ENCODE measurements around the gene UNC45B. TPM values are rescaled to one million over a fixed set of nuclear protein-coding genes. Genes with fewer than 3 reads are reported as not detected.
"Not testable (repeated sequence)": the region's sequence is repeated elsewhere in the genome, so short reads cannot be mapped to it uniquely, and the experiment has no call there.

UNC45B gene
- total RNA-seq, 1 donor from 2014 or later = not detected

DNA sequence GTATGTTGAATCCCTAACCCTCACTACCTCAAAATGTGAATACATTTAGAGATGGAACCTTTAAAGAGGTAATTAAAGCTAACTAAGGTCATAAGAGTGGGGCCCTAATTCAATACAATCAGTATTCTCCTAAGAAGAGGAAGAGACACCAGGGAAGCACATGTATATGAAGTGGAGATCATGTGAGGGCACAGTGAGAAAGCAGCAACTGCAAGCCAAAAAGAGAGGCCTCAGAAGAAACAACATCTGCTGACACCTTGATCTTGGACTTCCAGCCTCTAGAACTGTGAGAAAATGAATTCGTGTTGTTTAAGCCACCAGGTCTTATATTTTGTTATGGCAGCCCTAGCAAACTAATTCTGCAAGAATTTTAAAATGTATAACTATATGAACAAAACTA lies 82.0 kb downstream of the UNC45B start:
- POLR2A ChIA-PET = no interaction called here
- ATAC-seq (ENCODE audit: low read depth) (no peak), DNase-seq (no peak)
- TF ChIP-seq, protein P1, sequence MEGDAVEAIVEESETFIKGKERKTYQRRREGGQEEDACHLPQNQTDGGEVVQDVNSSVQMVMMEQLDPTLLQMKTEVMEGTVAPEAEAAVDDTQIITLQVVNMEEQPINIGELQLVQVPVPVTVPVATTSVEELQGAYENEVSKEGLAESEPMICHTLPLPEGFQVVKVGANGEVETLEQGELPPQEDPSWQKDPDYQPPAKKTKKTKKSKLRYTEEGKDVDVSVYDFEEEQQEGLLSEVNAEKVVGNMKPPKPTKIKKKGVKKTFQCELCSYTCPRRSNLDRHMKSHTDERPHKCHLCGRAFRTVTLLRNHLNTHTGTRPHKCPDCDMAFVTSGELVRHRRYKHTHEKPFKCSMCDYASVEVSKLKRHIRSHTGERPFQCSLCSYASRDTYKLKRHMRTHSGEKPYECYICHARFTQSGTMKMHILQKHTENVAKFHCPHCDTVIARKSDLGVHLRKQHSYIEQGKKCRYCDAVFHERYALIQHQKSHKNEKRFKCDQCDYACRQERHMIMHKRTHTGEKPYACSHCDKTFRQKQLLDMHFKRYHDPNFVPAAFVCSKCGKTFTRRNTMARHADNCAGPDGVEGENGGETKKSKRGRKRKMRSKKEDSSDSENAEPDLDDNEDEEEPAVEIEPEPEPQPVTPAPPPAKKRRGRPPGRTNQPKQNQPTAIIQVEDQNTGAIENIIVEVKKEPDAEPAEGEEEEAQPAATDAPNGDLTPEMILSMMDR (IDR thresholded peaks at IDR 0.05) = no peak
- Mint-ChIP-seq H3K36me3 (ENCODE audit: low read depth) (no peaks in the 10 kb centered on the region), H3K9me3 (no peaks in the 10 kb centered on the region), H3K4me3 (no peak overlapping the region), H3K27ac (no peak overlapping the region), H3K4me1 (no peaks in the 10 kb centered on the region), H3K27me3 (peaks cover 27% of the 10 kb centered on the region)
- CTCF ChIA-PET = no interaction called here
- intact Hi-C loops (cut with micrococcal nuclease) = no loop called here

DNA sequence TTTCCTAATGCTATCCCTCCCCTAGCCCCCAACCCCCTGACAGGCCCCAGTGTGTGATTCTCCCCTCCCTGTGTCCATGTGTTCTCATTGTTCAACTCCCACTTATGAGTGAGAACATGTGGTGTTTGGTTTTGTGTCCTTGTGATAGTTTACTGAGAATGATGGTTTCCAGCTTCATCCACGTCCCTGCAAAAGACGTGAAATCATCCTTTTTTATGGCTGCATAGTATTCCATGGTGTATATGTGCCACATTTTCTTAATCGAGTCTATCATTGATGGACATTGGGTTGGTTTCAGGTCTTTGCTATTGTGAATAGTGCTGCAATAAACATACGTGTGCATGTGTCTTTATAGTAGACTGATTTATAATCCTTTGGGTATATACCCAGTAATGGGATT lies 86.7 kb downstream of the UNC45B start:
- intact Hi-C loops (cut with micrococcal nuclease); H3K27ac Mint-ChIP-seq; POLR2A ChIA-PET; CTCF ChIA-PET; H3K4me3 Mint-ChIP-seq; ATAC-seq (ENCODE audit: low read depth); H3K36me3 Mint-ChIP-seq (ENCODE audit: low read depth); H3K9me3 Mint-ChIP-seq; DNase-seq; H3K4me1 Mint-ChIP-seq: not testable (repeated sequence)
- peaks cover 34% of the 10 kb centered on the region for H3K27me3 Mint-ChIP-seq

DNA sequence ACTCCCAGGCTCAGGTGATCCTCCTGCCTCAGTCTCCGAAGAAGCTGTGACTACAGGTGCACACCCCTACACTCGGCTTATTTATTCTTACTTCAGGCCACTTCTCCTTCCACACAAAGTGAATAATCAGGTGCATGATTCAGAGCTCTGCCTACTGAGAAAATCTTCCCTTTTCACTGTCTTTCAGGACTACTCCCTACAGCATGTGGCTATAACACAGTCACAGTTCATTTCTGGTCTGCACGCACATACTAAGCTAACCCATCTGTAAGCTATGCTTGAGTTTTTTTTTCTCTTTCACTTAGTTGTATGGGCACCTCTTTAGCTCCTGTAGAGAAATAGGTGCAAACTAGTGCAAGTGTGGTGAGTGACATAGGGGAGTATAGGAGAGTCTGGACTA lies 87.7 kb downstream of the UNC45B start:
- CTCF ChIA-PET = no interaction called here
- no peak overlapping the region for H3K4me3 Mint-ChIP-seq
- no peak overlapping the region for H3K27ac Mint-ChIP-seq
- TF ChIP-seq, protein P1 (IDR thresholded peaks at IDR 0.05) = no peak
- intact Hi-C loops (cut with micrococcal nuclease) = no loop called here
- ATAC-seq (ENCODE audit: low read depth) = no peak
- peaks cover 7% of the 10 kb centered on the region for H3K4me1 Mint-ChIP-seq
- H3K27me3 Mint-ChIP-seq = peaks cover 31% of the 10 kb centered on the region
- H3K36me3 Mint-ChIP-seq (ENCODE audit: low read depth) = no peaks in the 10 kb centered on the region
- no peaks in the 10 kb centered on the region for H3K9me3 Mint-ChIP-seq
- POLR2A ChIA-PET = no interaction called here
- no peak for DNase-seq

- DNase-seq = no peak
- Mint-ChIP-seq H3K27ac (no peak overlapping the region), H3K4me3 (no peak overlapping the region), H3K27me3 (peaks cover 29% of the 10 kb centered on the region), H3K9me3 (no peaks in the 10 kb centered on the region), H3K4me1 (peaks cover 7% of the 10 kb centered on the region), H3K36me3 (ENCODE audit: low read depth) (no peaks in the 10 kb centered on the region)
- TF ChIP-seq, protein P1 (IDR thresholded peaks at IDR 0.05) = no peak
- intact Hi-C loops (cut with micrococcal nuclease) = no loop called here
- ATAC-seq (ENCODE audit: low read depth) = no peak
- ChIA-PET CTCF (no interaction called here), POLR2A (no interaction called here)
Observed at GRCh38 chr17:35235917-35236316, 88.3 kb downstream of the UNC45B start.

- H3K36me3 Mint-ChIP-seq (ENCODE audit: low read depth) = no peaks in the 10 kb centered on the region
- TF ChIP-seq, protein P1 (IDR thresholded peaks at IDR 0.05) = no peak
- H3K4me1 Mint-ChIP-seq = peaks cover 10% of the 10 kb centered on the region
- CTCF ChIA-PET = no interaction called here
- H3K4me3 Mint-ChIP-seq = no peak overlapping the region
- intact Hi-C loops (cut with micrococcal nuclease) = no loop called here
- no peak overlapping the region for H3K27ac Mint-ChIP-seq
- ATAC-seq (ENCODE audit: low read depth) = no peak
- DNase-seq = no peak
- H3K9me3 Mint-ChIP-seq = no peaks in the 10 kb centered on the region
- POLR2A ChIA-PET = no interaction called here
- peaks cover 24% of the 10 kb centered on the region for H3K27me3 Mint-ChIP-seq
Observed at GRCh38 chr17:35236821-35237220, 89.2 kb downstream of the UNC45B start.

GRCh38 chr17:35238821-35239220 lies 91.2 kb downstream of the UNC45B start:
- Mint-ChIP-seq H3K4me3 (no peak overlapping the region), H3K36me3 (ENCODE audit: low read depth) (peaks cover 7% of the 10 kb centered on the region)
- DNase-seq = no peak

More at GRCh38 chr17:35238821-35239220, 91.2 kb downstream of the UNC45B start:
- intact Hi-C loops (cut with micrococcal nuclease) = no loop called here
- ChIA-PET POLR2A (no interaction called here), CTCF (no interaction called here)
- H3K27ac Mint-ChIP-seq = no peak overlapping the region
- H3K4me1 Mint-ChIP-seq = peaks cover 18% of the 10 kb centered on the region
- TF ChIP-seq, protein P1 (IDR thresholded peaks at IDR 0.05) = no peak
- no peak for ATAC-seq (ENCODE audit: low read depth)
- H3K27me3 Mint-ChIP-seq = peaks cover 24% of the 10 kb centered on the region
- H3K9me3 Mint-ChIP-seq = no peaks in the 10 kb centered on the region
